HL-60 (cell line): ENCODE measurements around the gene KPTN.

ENCODE experiments used
- GABPA ChIP-seq: IDR thresholded peaks from 2 replicates; pipeline ENCODE4 v1.6.1; 2012; ENCODE audit warnings: low read depth
- POLR2AphosphoS5 ChIP-seq: IDR thresholded peaks from 2 replicates; pipeline ENCODE4 v1.6.1; 2012; ENCODE audit warnings: low read depth
- TF ChIP-seq, protein P1 (sequence below): IDR thresholded peaks from one replicate; pipeline ENCODE4 v1.5.1; 2011; ENCODE audit warnings: low read length, control low read depth, inconsistent platforms; ENCODE audit not compliant: insufficient read depth

- no peak for TF ChIP-seq POLR2AphosphoS5
- TF ChIP-seq, protein P1, sequence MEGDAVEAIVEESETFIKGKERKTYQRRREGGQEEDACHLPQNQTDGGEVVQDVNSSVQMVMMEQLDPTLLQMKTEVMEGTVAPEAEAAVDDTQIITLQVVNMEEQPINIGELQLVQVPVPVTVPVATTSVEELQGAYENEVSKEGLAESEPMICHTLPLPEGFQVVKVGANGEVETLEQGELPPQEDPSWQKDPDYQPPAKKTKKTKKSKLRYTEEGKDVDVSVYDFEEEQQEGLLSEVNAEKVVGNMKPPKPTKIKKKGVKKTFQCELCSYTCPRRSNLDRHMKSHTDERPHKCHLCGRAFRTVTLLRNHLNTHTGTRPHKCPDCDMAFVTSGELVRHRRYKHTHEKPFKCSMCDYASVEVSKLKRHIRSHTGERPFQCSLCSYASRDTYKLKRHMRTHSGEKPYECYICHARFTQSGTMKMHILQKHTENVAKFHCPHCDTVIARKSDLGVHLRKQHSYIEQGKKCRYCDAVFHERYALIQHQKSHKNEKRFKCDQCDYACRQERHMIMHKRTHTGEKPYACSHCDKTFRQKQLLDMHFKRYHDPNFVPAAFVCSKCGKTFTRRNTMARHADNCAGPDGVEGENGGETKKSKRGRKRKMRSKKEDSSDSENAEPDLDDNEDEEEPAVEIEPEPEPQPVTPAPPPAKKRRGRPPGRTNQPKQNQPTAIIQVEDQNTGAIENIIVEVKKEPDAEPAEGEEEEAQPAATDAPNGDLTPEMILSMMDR: no peak
- TF ChIP-seq GABPA: no peak
Measured at GRCh38 chr19:47492571-47493377, 8.8 kb upstream of the KPTN start.
